CD1c-positive myeloid dendritic cell (primary cell): ENCODE measurements around the gene SYNE2.
"Not testable (repeated sequence)": the region's sequence is repeated elsewhere in the genome, so short reads cannot be mapped to it uniquely, and the experiment has no call there.

Experiments used
- DNase-seq: peaks from one replicate; pipeline ENCODE4 v3.0.0-alpha.2; 2016; ENCODE audit errors: extremely low spot score

SYNE2 gene

GRCh38 chr14:63852817-63853731, at the start of gene SYNE2:
SYNE2 (plus strand) TSS chr14:63853004; CDS start chr14:63909149, 56,145 bp downstream.
- DNase-seq, result peak; percentile 56

GRCh38 chr14:63803221-63803791, 49.5 kb upstream of the SYNE2 start:
- not testable (repeated sequence) for DNase-seq

GRCh38 chr14:63806064-63806463, 46.7 kb upstream of the SYNE2 start:
- DNase-seq, result not testable (repeated sequence)

GRCh38 chr14:63811692-63812091, 41.1 kb upstream of the SYNE2 start:
- DNase-seq, result not testable (repeated sequence)

GRCh38 chr14:63833728-63834127, 19.1 kb upstream of the SYNE2 start:
- DNase-seq, result no peak

GRCh38 chr14:63840981-63841380, 11.8 kb upstream of the SYNE2 start:
- DNase-seq, result peak; percentile 21

GRCh38 chr14:63843796-63844195, 9.0 kb upstream of the SYNE2 start:
- no peak for DNase-seq

GRCh38 chr14:63848890-63849289, 3.9 kb upstream of the SYNE2 start:
- no peak for DNase-seq

- DNase-seq, result no peak
Observed at GRCh38 chr14:63852271-63852816, 460 bp upstream of the SYNE2 start.

- DNase-seq, result peak; percentile 15
Observed at GRCh38 chr14:63853831-63854293, 1.1 kb downstream of the SYNE2 start.

- no peak for DNase-seq
Observed at GRCh38 chr14:63854330-63854729, 1.5 kb downstream of the SYNE2 start.

- DNase-seq, result no peak
Observed at GRCh38 chr14:63855281-63855680, 2.5 kb downstream of the SYNE2 start.

GRCh38 chr14:63857466-63858030, 4.7 kb downstream of the SYNE2 start:
- DNase-seq, result no peak

- DNase-seq, result no peak
Observed at GRCh38 chr14:63860146-63860545, 7.3 kb downstream of the SYNE2 start.

GRCh38 chr14:63862163-63862562, 9.4 kb downstream of the SYNE2 start:
- DNase-seq, result no peak

GRCh38 chr14:63863004-63863403, 10.2 kb downstream of the SYNE2 start:
- DNase-seq, result no peak

- DNase-seq, result not testable (repeated sequence)
Observed at GRCh38 chr14:63864775-63865174, 12.0 kb downstream of the SYNE2 start.

- no peak for DNase-seq
Observed at GRCh38 chr14:63867933-63868921, 15.4 kb downstream of the SYNE2 start.

- DNase-seq, result not testable (repeated sequence)
Observed at GRCh38 chr14:63869940-63870752, 17.3 kb downstream of the SYNE2 start.

- not testable (repeated sequence) for DNase-seq
Observed at GRCh38 chr14:63870753-63871037, 17.9 kb downstream of the SYNE2 start.
